GM20000 (cell line): Measurements from ENCODE around the gene AOAH.

Source experiments
- DNase-seq: peaks from one replicate; pipeline ENCODE4 v3.0.0; 2012; ENCODE audit warnings: low spot score
- CTCF ChIP-seq: IDR thresholded peaks from 2 replicates; pipeline ENCODE4 v1.5.1; 2012; ENCODE audit warnings: mild to moderate bottlenecking, control low read depth; ENCODE audit errors: extremely low read depth, missing control alignments

AOAH gene

GRCh38 chr7:36627836-36628235 is 96.5 kb downstream of the AOAH start:
- no peak for DNase-seq
- no peak for TF ChIP-seq CTCF

DNA sequence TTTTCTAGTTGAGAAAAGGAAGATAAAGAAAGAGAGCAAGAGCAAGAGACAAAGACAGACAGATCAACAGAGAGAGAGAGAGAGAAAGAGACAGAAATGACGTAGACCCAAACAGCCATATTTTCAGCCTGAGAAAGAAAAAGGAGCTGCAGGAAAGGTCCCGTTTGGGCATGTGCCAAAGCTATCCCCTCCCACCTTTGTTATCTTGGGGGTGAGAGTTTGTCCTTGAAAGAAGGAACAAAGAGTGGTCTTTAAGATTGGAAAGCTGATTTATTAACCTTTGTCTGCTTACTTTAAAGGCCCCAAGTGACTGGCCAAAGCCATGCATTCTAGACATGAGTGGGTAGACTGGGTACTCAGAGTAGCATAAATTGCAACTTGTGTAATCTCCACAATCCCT is 98.2 kb downstream of the AOAH start:
- DNase-seq, result no peak
- no peak for TF ChIP-seq CTCF

- no peak for DNase-seq
- TF ChIP-seq CTCF, result no peak
Observed at GRCh38 chr7:36625247-36625646, 99.0 kb downstream of the AOAH start.

- TF ChIP-seq CTCF, result no peak
- DNase-seq, result no peak
Observed at GRCh38 chr7:36623247-36623646, 101.0 kb downstream of the AOAH start.

GRCh38 chr7:36621396-36621795 is 102.9 kb downstream of the AOAH start:
- DNase-seq, result no peak

GRCh38 chr7:36620166-36620708 is 104.1 kb downstream of the AOAH start:
- DNase-seq, result no peak
- TF ChIP-seq CTCF, result no peak

More at GRCh38 chr7:36621396-36621795, 102.9 kb downstream of the AOAH start:
- no peak for TF ChIP-seq CTCF

DNA sequence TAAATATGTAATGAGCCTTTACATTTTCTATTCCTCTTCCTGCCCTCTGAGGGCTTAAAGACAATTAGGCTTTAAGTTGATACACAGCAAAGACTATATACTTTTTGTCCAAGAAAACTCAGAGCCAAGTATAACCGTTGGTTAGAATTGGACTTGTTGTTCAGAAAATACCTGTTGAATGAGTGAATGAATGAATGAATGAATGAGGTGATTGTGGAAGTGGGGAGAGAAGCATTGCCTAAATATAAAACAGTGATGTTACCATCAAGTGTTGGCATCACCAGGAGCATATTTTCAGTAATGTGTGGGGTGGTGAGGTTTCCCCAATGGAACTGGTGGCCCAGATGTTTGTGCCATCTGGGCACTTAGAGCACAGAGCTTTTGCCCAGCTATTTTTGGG is 106.9 kb downstream of the AOAH start:
- no peak for TF ChIP-seq CTCF
- DNase-seq, result no peak
